Natural killer cell (primary cell): ENCODE results near the gene ECT2L. TPM values are rescaled to one million over a fixed set of nuclear protein-coding genes. Genes with fewer than 3 reads are reported as not detected.

ENCODE experiments used
- ATAC-seq, 3 donors: fragments of 150-1000 bp in 2 of 3; fragments of 200-7000 bp in 1 of 3; cut with Tn5 transposase; 1 replicate in 1 of 3; 2 replicates in 2 of 3; pipeline ENCODE4 v1.10.0; 2021; ENCODE audit warnings: mild to moderate bottlenecking in 2 of 3, moderate library complexity in 2 of 3
- DNase-seq, 2 donors: peaks; one replicate each; pipeline versions ENCODE4 v3.0.0 to v3.0.0-alpha.2; 2013 to 2021; ENCODE audit warnings: mixed read lengths in 1 of 2
- H3K27ac ChIP-seq: one replicate; pipeline ENCODE4 v1.5.1; 2013; ENCODE audit warnings: mild to moderate bottlenecking, low read length
- H3K27me3 ChIP-seq: one replicate; pipeline ENCODE4 v1.6.1; 2013; ENCODE audit warnings: low read length; ENCODE audit not compliant: control insufficient read depth, insufficient read depth
- H3K36me3 ChIP-seq: one replicate; pipeline ENCODE4 v1.6.1; 2013; ENCODE audit warnings: low read length; ENCODE audit not compliant: control insufficient read depth, insufficient read depth
- H3K4me1 ChIP-seq: one replicate; pipeline ENCODE4 v1.6.1; 2013; ENCODE audit warnings: low read length; ENCODE audit not compliant: control insufficient read depth, insufficient read depth
- H3K4me3 ChIP-seq: one replicate; pipeline ENCODE4 v1.5.1; 2013; ENCODE audit warnings: low read length
- H3K9me3 ChIP-seq: one replicate; pipeline ENCODE4 v1.6.1; 2013; ENCODE audit warnings: low read length; ENCODE audit not compliant: control insufficient read depth, insufficient read depth
- H3K27ac Mint-ChIP-seq, 2 donors: one replicate each; pipeline ENCODE4 v1.8.0; 2022; ENCODE audit warnings: mild to moderate bottlenecking in 2 of 2, mixed read lengths in 2 of 2, moderate library complexity in 1 of 2
- H3K27me3 Mint-ChIP-seq, 2 donors: one replicate each; pipeline ENCODE4 v1.8.0; 2022; ENCODE audit warnings: low read depth in 2 of 2, mixed read lengths in 2 of 2
- H3K36me3 Mint-ChIP-seq: one replicate; pipeline ENCODE4 v1.8.0; 2022; ENCODE audit warnings: mixed read lengths
- H3K4me1 Mint-ChIP-seq, 2 donors: one replicate each; pipeline ENCODE4 v1.8.0; 2022; ENCODE audit warnings: mixed read lengths in 2 of 2
- H3K4me3 Mint-ChIP-seq: one replicate; pipeline ENCODE4 v1.8.0; 2022; ENCODE audit warnings: mild to moderate bottlenecking, moderate library complexity, mixed read lengths
- H3K9me3 Mint-ChIP-seq, 2 donors: one replicate each; pipeline ENCODE4 v1.8.0; 2022; ENCODE audit warnings: mixed read lengths in 2 of 2
- CTCF ChIP-seq: fragments of 200-600 bp; IDR thresholded peaks from one replicate; pipeline ENCODE4 v1.8.0; 2022; ENCODE audit warnings: antibody characterized with exemption
- WGBS: methylation state at CpG from one replicate; pipeline ENCODE4 v1.1.7; 2013; ENCODE audit warnings: missing lambda C conversion rate; ENCODE audit not compliant: insufficient coverage; 5-methylcytosine and 5-hydroxymethylcytosine counted together
- intact Hi-C: fragments of 100-400 bp; cut with micrococcal nuclease; formaldehyde crosslinking; loops from one replicate; pipeline ENCODE4 v1.14.2; 2022
- total RNA-seq, 4 donors: library from RNA; stranded (reverse); fragments of 120-200 nt in 1 of 4; gene quantifications; one replicate each; pipeline versions ENCODE4 v1.2.3 to v1.2.4, GENCODE V29; 2013 to 2022

ECT2L gene
- total RNA-seq, 3 donors from 2014 or later (not counting 1 experiment from before 2014, with no cell fraction given): 0.12 TPM; not detected in 2

- no peak for DNase-seq
- intact Hi-C loops: no loop called here
- Mint-ChIP-seq H3K4me3 (no peak overlapping the region), H3K27me3 (no peaks in the 10 kb centered on the region), H3K36me3 (no peaks in the 10 kb centered on the region), H3K4me1 (no peaks in the 10 kb centered on the region), H3K27ac (no peak overlapping the region), H3K9me3 (no peaks in the 10 kb centered on the region)
- ATAC-seq: no peak
- Histone ChIP-seq H3K27me3 (no peaks in the 10 kb centered on the region), H3K4me3 (no peak overlapping the region), H3K4me1 (no peaks in the 10 kb centered on the region), H3K9me3 (no peaks in the 10 kb centered on the region), H3K36me3 (no peaks in the 10 kb centered on the region), H3K27ac (no peak overlapping the region)
- no peak for TF ChIP-seq CTCF
- 68% methylated on average over 3 of the region's 4 CpGs for WGBS
Observed at GRCh38 chr6:138848461-138848860, 52.6 kb downstream of the ECT2L start.

GRCh38 chr6:138849791-138850190, 53.9 kb downstream of the ECT2L start:
- Mint-ChIP-seq H3K4me1 (no peaks in the 10 kb centered on the region), H3K9me3 (no peaks in the 10 kb centered on the region), H3K4me3 (no peak overlapping the region), H3K27me3 (no peaks in the 10 kb centered on the region), H3K36me3 (no peaks in the 10 kb centered on the region), H3K27ac (no peak overlapping the region)
- WGBS: 86% methylated on average over 6 of the region's 6 CpGs
- Histone ChIP-seq H3K27ac (no peak overlapping the region), H3K27me3 (no peaks in the 10 kb centered on the region), H3K36me3 (no peaks in the 10 kb centered on the region), H3K9me3 (no peaks in the 10 kb centered on the region), H3K4me1 (no peaks in the 10 kb centered on the region), H3K4me3 (no peak overlapping the region)
- DNase-seq (no peak), ATAC-seq (no peak)
- intact Hi-C loops: no loop called here
- TF ChIP-seq CTCF: no peak

GRCh38 chr6:138856654-138857053, 60.8 kb downstream of the ECT2L start:
- Mint-ChIP-seq H3K27ac (no peak overlapping the region), H3K27me3 (peaks cover 3 to 7% of the 10 kb centered on the region in 2 donors), H3K9me3 (no peaks in the 10 kb centered on the region), H3K4me1 (no peaks in the 10 kb centered on the region), H3K36me3 (no peaks in the 10 kb centered on the region), H3K4me3 (no peak overlapping the region)
- Histone ChIP-seq H3K36me3 (no peaks in the 10 kb centered on the region), H3K27me3 (no peaks in the 10 kb centered on the region), H3K4me3 (no peak overlapping the region), H3K9me3 (no peaks in the 10 kb centered on the region), H3K27ac (no peak overlapping the region), H3K4me1 (no peaks in the 10 kb centered on the region)
- ATAC-seq (no peak), DNase-seq (no peak)
- intact Hi-C loops: no loop called here
- 81% methylated on average over 6 of the region's 6 CpGs for WGBS
- TF ChIP-seq CTCF: no peak

GRCh38 chr6:138857775-138858174, 61.9 kb downstream of the ECT2L start:
- H3K9me3 Mint-ChIP-seq: no peaks in the 10 kb centered on the region
- no peak for TF ChIP-seq CTCF
- Histone ChIP-seq H3K4me1 (no peaks in the 10 kb centered on the region), H3K27ac (no peak overlapping the region), H3K4me3 (no peak overlapping the region), H3K27me3 (no peaks in the 10 kb centered on the region), H3K36me3 (no peaks in the 10 kb centered on the region), H3K9me3 (no peaks in the 10 kb centered on the region)
- ATAC-seq (no peak), DNase-seq (no peak)
- H3K4me1 Mint-ChIP-seq: no peaks in the 10 kb centered on the region
- H3K27me3 Mint-ChIP-seq: peaks cover 3 to 7% of the 10 kb centered on the region in 2 donors
- no peak overlapping the region for H3K4me3 Mint-ChIP-seq
- WGBS: 42% methylated on average over 4 of the region's 10 CpGs
- no peaks in the 10 kb centered on the region for H3K36me3 Mint-ChIP-seq
- intact Hi-C loops: no loop called here
- no peak overlapping the region for H3K27ac Mint-ChIP-seq
